HG03457 (cell line): Measurements from ENCODE around the gene PIK3R3.

Source experiments
- ATAC-seq: cut with Tn5 transposase; IDR thresholded peaks from one replicate; pipeline ENCODE4 v1.9.1; 2021; ENCODE audit warnings: moderate number of reproducible peaks; ENCODE audit not compliant: unreplicated experiment

PIK3R3 gene

DNA sequence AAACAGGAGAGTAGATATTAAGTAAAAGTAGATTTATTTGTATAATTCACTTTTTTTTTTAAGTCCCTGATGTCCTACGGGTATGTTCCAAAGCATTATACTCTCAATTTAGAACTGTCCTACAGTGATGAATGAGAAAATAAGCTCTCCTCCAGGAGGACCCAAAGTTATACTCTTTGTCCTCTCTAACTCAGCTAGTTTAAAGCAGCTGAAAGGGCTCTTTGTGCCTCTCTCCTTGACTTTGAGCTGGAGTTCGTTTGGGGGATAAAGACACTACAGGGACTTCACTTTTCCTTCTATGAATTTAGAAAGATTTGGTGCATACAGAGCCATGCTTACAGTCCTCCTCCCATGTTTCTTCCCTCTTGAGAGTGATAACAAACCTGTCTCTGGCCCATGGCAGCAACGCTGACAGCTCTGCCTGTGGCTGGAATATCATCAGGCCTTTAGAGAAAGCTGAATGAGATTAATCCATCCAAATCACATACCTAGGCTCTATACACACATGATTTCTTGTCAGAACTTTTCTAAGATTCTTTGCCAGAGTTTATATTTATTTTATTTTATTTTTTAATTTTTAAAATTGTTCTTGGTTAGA, 134.3 kb downstream of the PIK3R3 start:
- no peak for ATAC-seq

DNA sequence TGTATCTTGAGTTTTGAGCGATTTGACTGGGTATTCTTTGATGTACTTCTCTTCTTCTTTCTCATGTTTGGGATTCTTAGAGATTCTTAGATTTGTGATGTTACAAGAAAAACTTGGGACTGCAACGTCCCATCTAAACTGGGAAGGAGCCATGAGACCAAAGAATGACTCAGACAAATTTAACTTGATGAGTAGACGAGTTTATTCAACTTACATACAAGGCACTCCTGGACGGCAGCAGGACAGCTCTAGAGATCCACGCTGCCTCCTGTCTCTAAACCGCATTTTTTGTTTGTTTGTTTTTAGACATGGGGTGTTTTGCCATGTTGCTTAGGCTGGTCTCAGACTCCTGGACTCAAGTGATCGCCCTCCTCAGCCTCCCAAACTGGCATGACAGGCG, 137.1 kb downstream of the PIK3R3 start:
- ATAC-seq = no peak

DNA sequence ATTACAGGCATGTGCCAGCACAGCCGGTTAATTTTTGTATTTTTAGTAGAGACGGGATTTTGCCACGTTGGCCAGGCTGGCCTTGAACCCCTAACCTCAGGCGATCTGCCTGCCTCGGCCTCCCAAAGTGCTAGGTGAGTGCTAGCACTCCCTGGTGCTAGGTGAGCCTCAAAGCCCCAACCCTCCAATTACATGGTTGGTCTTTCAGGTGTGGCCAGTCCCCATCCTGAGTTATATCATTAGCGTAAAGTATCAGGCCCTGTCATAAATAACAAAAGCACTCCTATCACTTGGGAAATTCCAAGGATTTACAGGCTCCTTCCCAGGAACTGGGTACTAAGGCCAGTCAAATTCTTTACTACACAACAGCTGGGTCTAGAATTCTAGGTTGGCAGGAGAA, 138.0 kb downstream of the PIK3R3 start:
- ATAC-seq = no peak
